ENCODE data around the gene ADCY6.

DNA sequence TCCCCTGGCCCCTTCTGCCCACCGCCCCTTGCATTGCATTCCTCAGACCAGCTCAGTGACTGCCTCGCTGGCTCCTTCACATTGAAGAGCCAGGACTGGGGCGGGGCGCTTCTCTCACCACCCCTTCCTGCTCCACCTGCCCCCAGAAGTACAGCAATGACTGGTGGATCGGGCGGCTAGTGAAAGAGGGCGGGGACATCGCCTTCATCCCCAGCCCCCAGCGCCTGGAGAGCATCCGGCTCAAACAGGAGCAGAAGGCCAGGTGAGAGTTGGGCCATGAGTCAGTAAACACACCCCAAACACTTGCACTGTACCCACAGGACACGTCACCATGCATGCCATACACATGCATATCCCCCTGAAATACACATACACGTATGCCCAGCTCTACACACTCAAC lies 35.2 kb upstream of the ADCY6 start:
- TF ChIP-seq, protein P1, sequence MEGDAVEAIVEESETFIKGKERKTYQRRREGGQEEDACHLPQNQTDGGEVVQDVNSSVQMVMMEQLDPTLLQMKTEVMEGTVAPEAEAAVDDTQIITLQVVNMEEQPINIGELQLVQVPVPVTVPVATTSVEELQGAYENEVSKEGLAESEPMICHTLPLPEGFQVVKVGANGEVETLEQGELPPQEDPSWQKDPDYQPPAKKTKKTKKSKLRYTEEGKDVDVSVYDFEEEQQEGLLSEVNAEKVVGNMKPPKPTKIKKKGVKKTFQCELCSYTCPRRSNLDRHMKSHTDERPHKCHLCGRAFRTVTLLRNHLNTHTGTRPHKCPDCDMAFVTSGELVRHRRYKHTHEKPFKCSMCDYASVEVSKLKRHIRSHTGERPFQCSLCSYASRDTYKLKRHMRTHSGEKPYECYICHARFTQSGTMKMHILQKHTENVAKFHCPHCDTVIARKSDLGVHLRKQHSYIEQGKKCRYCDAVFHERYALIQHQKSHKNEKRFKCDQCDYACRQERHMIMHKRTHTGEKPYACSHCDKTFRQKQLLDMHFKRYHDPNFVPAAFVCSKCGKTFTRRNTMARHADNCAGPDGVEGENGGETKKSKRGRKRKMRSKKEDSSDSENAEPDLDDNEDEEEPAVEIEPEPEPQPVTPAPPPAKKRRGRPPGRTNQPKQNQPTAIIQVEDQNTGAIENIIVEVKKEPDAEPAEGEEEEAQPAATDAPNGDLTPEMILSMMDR (conservative IDR thresholded peaks at IDR 0.05; ENCODE audit: low read length) = no peak
- no peak for TF ChIP-seq EZH2phosphoT487 (IDR thresholded peaks at IDR 0.05; ENCODE audit: borderline replicate concordance, low read depth, low read length)
